GM11168 (cell line): Measurements from ENCODE around the gene PBX2.
"Not testable (repeated sequence)": the region's sequence is repeated elsewhere in the genome, so short reads cannot be mapped to it uniquely, and the experiment has no call there.

Source experiments
- in situ Hi-C: fragments of 300-500 bp; cut with MboI; formaldehyde crosslinking; loops from one replicate; pipeline ENCODE4 v1.12.0; 2022; ENCODE audit warnings: low sequenced_read_pairs; ENCODE audit not compliant: unreplicated experiment

Gene PBX2

GRCh38 chr6:32152769-32153563 lies 37.0 kb downstream of the PBX2 start:
- in situ Hi-C loops = no loop called here

- in situ Hi-C loops = no loop called here
Measured at GRCh38 chr6:32151863-32152768, 37.9 kb downstream of the PBX2 start, which contains the start of gene PRRT1. TSS of gene PRRT1 (minus strand) at chr6:32151939. CDS start at chr6:32151827, 112 bp downstream.

- in situ Hi-C loops = no loop called here
Measured at GRCh38 chr6:32151181-32151862, 38.7 kb downstream of the PBX2 start.

- in situ Hi-C loops = no loop called here
Measured at GRCh38 chr6:32149932-32150870, 39.8 kb downstream of the PBX2 start.

- in situ Hi-C loops = no loop called here
Measured at GRCh38 chr6:32149092-32149755, 40.8 kb downstream of the PBX2 start.

GRCh38 chr6:32148289-32149091 lies 41.5 kb downstream of the PBX2 start:
- in situ Hi-C loops = no loop called here

- in situ Hi-C loops = no loop called here
Measured at GRCh38 chr6:32147401-32148132, 42.4 kb downstream of the PBX2 start.

GRCh38 chr6:32146687-32147086 lies 43.3 kb downstream of the PBX2 start:
- in situ Hi-C loops = no loop called here

- in situ Hi-C loops = no loop called here
Measured at GRCh38 chr6:32146287-32146686, 43.7 kb downstream of the PBX2 start.

- in situ Hi-C loops = not testable (repeated sequence)
Measured at GRCh38 chr6:32144238-32144637, 45.8 kb downstream of the PBX2 start.

GRCh38 chr6:32140420-32141046 lies 49.5 kb downstream of the PBX2 start:
- in situ Hi-C loops = no loop called here

GRCh38 chr6:32139590-32139989 lies 50.4 kb downstream of the PBX2 start:
- in situ Hi-C loops = no loop called here

GRCh38 chr6:32137454-32137853 lies 52.5 kb downstream of the PBX2 start:
- in situ Hi-C loops = no loop called here
